ENCODE results near the gene KRTAP6-3. TPM values are rescaled to one million over a fixed set of nuclear protein-coding genes. Genes with fewer than 3 reads are reported as not detected.

The KRTAP6-3 gene
- total RNA-seq, 2 experiments from 2014 or later = not detected

- Mint-ChIP-seq H3K4me3 (no peak within 1 kb of the TSS), H3K4me1 (no peaks in the 10 kb centered on the region), H3K27ac (no peak within 1 kb of the TSS), H3K36me3 (ENCODE audit: low read depth) (no peaks in the 10 kb centered on the region), H3K27me3 (no peaks in the 10 kb centered on the region), H3K9me3 (peaks cover 9% of the 10 kb centered on the region)
- DNase-seq = no peak
- ChIA-PET POLR2A (no interaction called here), CTCF (no interaction called here)
These were observed 8.5 kb downstream of the KRTAP6-3 start, which contains the start of gene KRTAP22-1 for GRCh38 chr21:30600787-30601186. Gene KRTAP22-1 (plus strand): TSS chr21:30601087.

- Mint-ChIP-seq H3K4me1 (no peaks in the 10 kb centered on the region), H3K9me3 (peaks cover 9% of the 10 kb centered on the region), H3K27ac (no peak overlapping the region), H3K4me3 (no peak overlapping the region), H3K27me3 (no peaks in the 10 kb centered on the region), H3K36me3 (ENCODE audit: low read depth) (no peaks in the 10 kb centered on the region)
- ChIA-PET POLR2A (no interaction called here), CTCF (interaction anchor here (1.3 kb wide), 1 partner anchor 257 kb away, joined by 3 read pairs; no protein-coding TSS in a partner anchor)
- DNase-seq = no peak
These were observed 13.7 kb downstream of the KRTAP6-3 start for GRCh38 chr21:30605968-30606367.

- H3K4me3 Mint-ChIP-seq = no peak overlapping the region
- H3K36me3 Mint-ChIP-seq (ENCODE audit: low read depth) = no peaks in the 10 kb centered on the region
- H3K4me1 Mint-ChIP-seq = no peaks in the 10 kb centered on the region
- H3K9me3 Mint-ChIP-seq = peaks cover 1% of the 10 kb centered on the region
- H3K27ac Mint-ChIP-seq = no peak overlapping the region
- DNase-seq = no peak
- ChIA-PET CTCF (no interaction called here), POLR2A (no interaction called here)
- H3K27me3 Mint-ChIP-seq = no peaks in the 10 kb centered on the region
These were observed 19.9 kb downstream of the KRTAP6-3 start for GRCh38 chr21:30612132-30612531.

GRCh38 chr21:30613836-30614235 is 21.6 kb downstream of the KRTAP6-3 start, which contains the start of gene KRTAP6-1:
Gene KRTAP6-1 (minus strand): TSS chr21:30613930. CDS start chr21:30613904, 26 bp downstream.
- Mint-ChIP-seq H3K4me3 (no peak within 1 kb of the TSS), H3K27ac (no peak within 1 kb of the TSS), H3K9me3 (peaks cover 1% of the 10 kb centered on the region), H3K4me1 (no peaks in the 10 kb centered on the region), H3K36me3 (ENCODE audit: low read depth) (no peaks in the 10 kb centered on the region), H3K27me3 (no peaks in the 10 kb centered on the region)
- CTCF ChIA-PET = no interaction called here
- POLR2A ChIA-PET = no interaction called here
- DNase-seq = no peak

GRCh38 chr21:30615199-30615598 is 23.0 kb downstream of the KRTAP6-3 start:
- no peak for DNase-seq
- Mint-ChIP-seq H3K9me3 (peaks cover 1% of the 10 kb centered on the region), H3K27ac (no peak overlapping the region), H3K4me1 (no peaks in the 10 kb centered on the region), H3K36me3 (ENCODE audit: low read depth) (no peaks in the 10 kb centered on the region), H3K27me3 (no peaks in the 10 kb centered on the region), H3K4me3 (no peak overlapping the region)
- ChIA-PET CTCF (no interaction called here), POLR2A (no interaction called here)

GRCh38 chr21:30616125-30616524 is 23.9 kb downstream of the KRTAP6-3 start, which contains the start of gene KRTAP20-1:
Gene KRTAP20-1 (plus strand): TSS chr21:30616425. CDS start chr21:30616455, 30 bp downstream.
- no peaks in the 10 kb centered on the region for H3K4me1 Mint-ChIP-seq
- DNase-seq = no peak
- H3K36me3 Mint-ChIP-seq (ENCODE audit: low read depth) = no peaks in the 10 kb centered on the region
- ChIA-PET POLR2A (no interaction called here), CTCF (no interaction called here)
- H3K27ac Mint-ChIP-seq = no peak within 1 kb of the TSS
- H3K27me3 Mint-ChIP-seq = no peaks in the 10 kb centered on the region
- peaks cover 1% of the 10 kb centered on the region for H3K9me3 Mint-ChIP-seq
- H3K4me3 Mint-ChIP-seq = no peak within 1 kb of the TSS

- Mint-ChIP-seq H3K27me3 (no peaks in the 10 kb centered on the region), H3K4me1 (no peaks in the 10 kb centered on the region), H3K27ac (no peak overlapping the region), H3K36me3 (ENCODE audit: low read depth) (no peaks in the 10 kb centered on the region), H3K9me3 (peaks cover 2% of the 10 kb centered on the region), H3K4me3 (no peak overlapping the region)
- POLR2A ChIA-PET = no interaction called here
- no peak for DNase-seq
- CTCF ChIA-PET = no interaction called here
These were observed 27.8 kb downstream of the KRTAP6-3 start for GRCh38 chr21:30620080-30620479.

GRCh38 chr21:30620522-30620921 is 28.3 kb downstream of the KRTAP6-3 start, which contains the start of gene KRTAP20-4:
Gene KRTAP20-4 (plus strand): TSS chr21:30620627.
- H3K9me3 Mint-ChIP-seq = peaks cover 2% of the 10 kb centered on the region
- no peaks in the 10 kb centered on the region for H3K4me1 Mint-ChIP-seq
- H3K4me3 Mint-ChIP-seq = no peak within 1 kb of the TSS
- no peaks in the 10 kb centered on the region for H3K36me3 Mint-ChIP-seq (ENCODE audit: low read depth)
- no peak within 1 kb of the TSS for H3K27ac Mint-ChIP-seq
- POLR2A ChIA-PET = no interaction called here
- DNase-seq = no peak
- H3K27me3 Mint-ChIP-seq = no peaks in the 10 kb centered on the region
- CTCF ChIA-PET = no interaction called here

GRCh38 chr21:30623362-30623761 is 31.1 kb downstream of the KRTAP6-3 start:
- DNase-seq = no peak
- Mint-ChIP-seq H3K27me3 (no peaks in the 10 kb centered on the region), H3K36me3 (ENCODE audit: low read depth) (no peaks in the 10 kb centered on the region), H3K4me1 (no peaks in the 10 kb centered on the region), H3K9me3 (peaks cover 2% of the 10 kb centered on the region), H3K27ac (no peak overlapping the region), H3K4me3 (no peak overlapping the region)
- ChIA-PET CTCF (no interaction called here), POLR2A (no interaction called here)

- ChIA-PET CTCF (no interaction called here), POLR2A (no interaction called here)
- DNase-seq = no peak
- Mint-ChIP-seq H3K9me3 (peaks cover 2% of the 10 kb centered on the region), H3K4me1 (no peaks in the 10 kb centered on the region), H3K36me3 (ENCODE audit: low read depth) (no peaks in the 10 kb centered on the region), H3K4me3 (no peak overlapping the region), H3K27ac (no peak overlapping the region), H3K27me3 (no peaks in the 10 kb centered on the region)
These were observed 33.4 kb downstream of the KRTAP6-3 start for GRCh38 chr21:30625449-30626165.

- CTCF ChIA-PET = no interaction called here
- H3K27ac Mint-ChIP-seq = no peak overlapping the region
These were observed 35.9 kb downstream of the KRTAP6-3 start for GRCh38 chr21:30628109-30628508.

GRCh38 chr21:30629200-30629599 is 37.0 kb downstream of the KRTAP6-3 start:
- H3K27ac Mint-ChIP-seq = no peak overlapping the region
- DNase-seq = no peak
- no peaks in the 10 kb centered on the region for H3K27me3 Mint-ChIP-seq
- no peaks in the 10 kb centered on the region for H3K4me1 Mint-ChIP-seq
- H3K36me3 Mint-ChIP-seq (ENCODE audit: low read depth) = no peaks in the 10 kb centered on the region
- H3K9me3 Mint-ChIP-seq = peaks cover 2% of the 10 kb centered on the region
- no peak overlapping the region for H3K4me3 Mint-ChIP-seq
- ChIA-PET POLR2A (no interaction called here), CTCF (no interaction called here)

More at GRCh38 chr21:30628109-30628508, 35.9 kb downstream of the KRTAP6-3 start:
- peaks cover 2% of the 10 kb centered on the region for H3K9me3 Mint-ChIP-seq
- H3K36me3 Mint-ChIP-seq (ENCODE audit: low read depth) = no peaks in the 10 kb centered on the region
- H3K27me3 Mint-ChIP-seq = no peaks in the 10 kb centered on the region
- POLR2A ChIA-PET = no interaction called here
- no peak overlapping the region for H3K4me3 Mint-ChIP-seq
- no peaks in the 10 kb centered on the region for H3K4me1 Mint-ChIP-seq
- no peak for DNase-seq

- Mint-ChIP-seq H3K4me3 (no peak within 1 kb of the TSS), H3K27ac (no peak within 1 kb of the TSS), H3K4me1 (no peaks in the 10 kb centered on the region), H3K36me3 (ENCODE audit: low read depth) (no peaks in the 10 kb centered on the region), H3K9me3 (no peaks in the 10 kb centered on the region), H3K27me3 (no peaks in the 10 kb centered on the region)
- ChIA-PET POLR2A (no interaction called here), CTCF (no interaction called here)
- DNase-seq = no peak
These were observed 42.7 kb downstream of the KRTAP6-3 start, which contains the start of gene KRTAP20-2 for GRCh38 chr21:30634906-30635305. Gene KRTAP20-2 (plus strand): TSS chr21:30635206. CDS start chr21:30635264, 58 bp downstream.

GRCh38 chr21:30638686-30639085 is 46.4 kb downstream of the KRTAP6-3 start:
- Mint-ChIP-seq H3K27me3 (no peaks in the 10 kb centered on the region), H3K27ac (no peak overlapping the region), H3K9me3 (no peaks in the 10 kb centered on the region), H3K36me3 (ENCODE audit: low read depth) (no peaks in the 10 kb centered on the region), H3K4me1 (no peaks in the 10 kb centered on the region), H3K4me3 (no peak overlapping the region)
- ChIA-PET POLR2A (no interaction called here), CTCF (no interaction called here)
- DNase-seq = no peak
